Endothelial cell of umbilical vein (primary cell): ENCODE measurements around the gene MAK. TPM values are rescaled to one million over a fixed set of nuclear protein-coding genes. Genes with fewer than 3 reads are reported as not detected.
A peak's percentile ranks its signal among the peaks of the same experiment; 100 is the strongest.

ENCODE experiments used
- BruUV-seq: library from RNA; stranded (reverse); fragments of 400-500 nt; replicated peaks from 2 replicates; lab custom pipeline; 2021; lab: Mats Ljungman, UMichigan
- CTCF ChIA-PET: fragments of 300-600, 350-600 bp; sonication (Branson Sonifier 250); formaldehyde crosslinking; loops from one replicate; lab custom pipeline; 2021; ENCODE audit warnings: antibody characterized with exemption, inconsistent platforms; lab: Charles Lee
- POLR2A ChIA-PET: fragments of 300-600, 350-600 bp; sonication (Branson Sonifier 250); formaldehyde crosslinking; loops from one replicate; lab custom pipeline; 2021; ENCODE audit warnings: antibody characterized with exemption, inconsistent platforms; lab: Charles Lee
- DNase-seq: peaks from one replicate; pipeline ENCODE4 v3.0.0-alpha.2; 2011; ENCODE audit warnings: low read depth, low spot score
- FAIRE-seq: peaks from 2 replicates; lab custom pipeline; 2011; peaks lifted over from hg19 to GRCh38; lab: Jason Lieb, UNC
- H2AFZ ChIP-seq: 2 replicates; pipeline ENCODE4 v1.6.0; 2012; ENCODE audit warnings: low read depth, low read length, control low read depth, inconsistent platforms
- H3K27ac ChIP-seq: 2 replicates; pipeline ENCODE4 v1.5.1; 2011; ENCODE audit warnings: low read depth, mild to moderate bottlenecking, control low read depth, low read length, moderate library complexity; ENCODE audit not compliant: insufficient read depth
- H3K27me3 ChIP-seq, 2 experiments: 2 replicates each; pipeline versions ENCODE4 v1.6.0 to v1.6.1; 2011; ENCODE audit warnings: low read length in 2 of 2, mixed read lengths in 1 of 2; ENCODE audit not compliant: control insufficient read depth in 2 of 2, insufficient read depth in 2 of 2
- H3K36me3 ChIP-seq, 2 experiments: 2 replicates in 1 of 2; 3 replicates in 1 of 2; pipeline ENCODE4 v1.5.1; 2011; ENCODE audit warnings: low read length in 2 of 2, mild to moderate bottlenecking in 1 of 2, moderate library complexity in 1 of 2; ENCODE audit not compliant: control insufficient read depth in 2 of 2, insufficient read depth in 2 of 2; ENCODE audit errors: extremely low read depth in 1 of 2
- H3K4me1 ChIP-seq: 3 replicates; pipeline ENCODE4 v1.5.1; 2011; ENCODE audit warnings: mild to moderate bottlenecking, low read length; ENCODE audit not compliant: control insufficient read depth, insufficient read depth; ENCODE audit errors: extremely low read depth
- H3K4me2 ChIP-seq: 2 replicates; pipeline ENCODE4 v1.6.1; 2011; ENCODE audit warnings: low read length, control low read depth, mixed read lengths; ENCODE audit not compliant: insufficient read depth
- H3K4me3 ChIP-seq, 3 experiments: fragments of 200-600 bp in 1 of 3; sonication (generic), shearing (Covaris generic) in 1 of 3; replicated peaks in 1 of 3; 2 replicates each; pipeline ENCODE4 v1.5.1; 2011 to 2016; ENCODE audit warnings: control low read depth in 3 of 3, low read length in 3 of 3, mild to moderate bottlenecking in 2 of 3, inconsistent platforms in 1 of 3, low read depth in 1 of 3, moderate library complexity in 1 of 3; ENCODE audit not compliant: insufficient read depth in 1 of 3
- H3K79me2 ChIP-seq: 2 replicates; pipeline ENCODE4 v1.6.0; 2012; ENCODE audit warnings: low read length, inconsistent platforms; ENCODE audit not compliant: control insufficient read depth, insufficient read depth
- H3K9ac ChIP-seq: replicated peaks from 2 replicates; pipeline ENCODE3; 2011; ENCODE audit warnings: low read length, control low read depth; ENCODE audit not compliant: insufficient read depth; ENCODE audit errors: extremely low read depth
- H3K9me1 ChIP-seq: replicated peaks from 3 replicates; pipeline ENCODE4 v1.6.0; 2011; ENCODE audit warnings: mild to moderate bottlenecking, low read length; ENCODE audit not compliant: control insufficient read depth, insufficient read depth; ENCODE audit errors: extremely low read depth
- H3K9me3 ChIP-seq: replicated peaks from 2 replicates; pipeline ENCODE4 v1.5.1; 2012; ENCODE audit warnings: low read length, inconsistent platforms; ENCODE audit not compliant: control insufficient read depth, insufficient read depth
- H4K20me1 ChIP-seq: replicated peaks from 2 replicates; pipeline ENCODE3; 2011; ENCODE audit warnings: mild to moderate bottlenecking, low read length; ENCODE audit not compliant: control insufficient read depth, insufficient read depth; ENCODE audit errors: extremely low read depth
- CTCF ChIP-seq, 2 donors: IDR thresholded peaks; 1 replicate in 1 of 2; 2 replicates in 1 of 2; pipeline ENCODE4 v1.5.1; 2011; ENCODE audit warnings: low read length in 2 of 2, mild to moderate bottlenecking in 2 of 2, moderate library complexity in 2 of 2, control low read depth in 1 of 2, inconsistent platforms in 1 of 2, low read depth in 1 of 2; ENCODE audit not compliant: insufficient read depth in 1 of 2; ENCODE audit errors: extremely low read depth in 1 of 2
- EZH2 ChIP-seq: IDR thresholded peaks from 2 replicates; pipeline ENCODE4 v1.6.1; 2012; ENCODE audit warnings: borderline replicate concordance, low read depth, mild to moderate bottlenecking, moderate library complexity, low read length, inconsistent platforms; ENCODE audit not compliant: severe bottlenecking
- FOS ChIP-seq: IDR thresholded peaks from 2 replicates; pipeline ENCODE4 v1.6.1; 2011; ENCODE audit warnings: mild to moderate bottlenecking, low read length, moderate library complexity, borderline replicate concordance; ENCODE audit not compliant: insufficient read depth
- GATA2 ChIP-seq: IDR thresholded peaks from 2 replicates; pipeline ENCODE4 v1.7.0; 2011; ENCODE audit warnings: low read depth, mild to moderate bottlenecking, moderate library complexity, mixed read lengths, low read length; ENCODE audit not compliant: insufficient read length, insufficient read depth
- MAX ChIP-seq: IDR thresholded peaks from 2 replicates; pipeline ENCODE4 v1.6.1; 2011; ENCODE audit not compliant: insufficient read depth, insufficient read length
- POLR2A ChIP-seq: IDR thresholded peaks from 2 replicates; pipeline ENCODE4 v1.6.1; 2012; ENCODE audit warnings: low read depth, mild to moderate bottlenecking, control low read depth, low read length
- POLR2AphosphoS5 ChIP-seq: IDR thresholded peaks from 2 replicates; pipeline ENCODE4 v1.6.1; 2012; ENCODE audit warnings: low read depth, mild to moderate bottlenecking, control low read depth, low read length, moderate library complexity; ENCODE audit not compliant: insufficient read depth
- dilution Hi-C: fragments of 300-500 bp; cut with MboI; formaldehyde crosslinking; loops from one replicate; pipeline ENCODE4 v1.15.0; 2019; ENCODE audit warnings: low sequenced_read_pairs; ENCODE audit not compliant: extremely low pct_ligation_motif_present
- intact Hi-C: fragments of 100-400 bp; cut with micrococcal nuclease; formaldehyde crosslinking; loops from one replicate; pipeline ENCODE4 v1.10.0; 2022
- polyA plus RNA-seq, 4 experiments: library from polyadenylated mRNA; depleted of rRNA in 3 of 4; stranded (reverse) in 3 of 4; unstranded in 1 of 4; fragments of >200 nt; gene quantifications; 2 replicates each; pipeline versions ENCODE4 v1.2.1 to v1.2.3, GENCODE V29; 2011 to 2012; ENCODE audit warnings: missing spikeins in 1 of 4
- total RNA-seq: library from RNA; stranded (reverse); gene quantifications from 2 replicates; pipeline ENCODE4 v1.2.3, GENCODE V29; 2021

The MAK gene
- total and polyA plus RNA-seq, 2 donors (not counting 3 experiments of a cell fraction or from before 2014, with no cell fraction given) = not detected

GRCh38 chr6:10884245-10884972 is 46.1 kb upstream of the MAK start:
- H3K27me3 ChIP-seq = peaks cover 58 to 82% of the 10 kb centered on the region in 2 experiments
- H4K20me1 ChIP-seq = no peaks in the 10 kb centered on the region
- intact Hi-C loops = no loop called here
- no peak overlapping the region for H3K4me2 ChIP-seq
- POLR2A ChIA-PET = no interaction called here
- H3K9me3 ChIP-seq = no peaks in the 10 kb centered on the region
- no peak overlapping the region for H3K9ac ChIP-seq
- DNase-seq (no peak), FAIRE-seq (no peak)
- H2AFZ ChIP-seq = no peak overlapping the region
- BruUV-seq = no TSS peak
- peaks cover 3% of the 10 kb centered on the region for H3K4me1 ChIP-seq
- no peaks in the 10 kb centered on the region for H3K79me2 ChIP-seq
- no peaks in the 10 kb centered on the region for H3K36me3 ChIP-seq
- H3K9me1 ChIP-seq = no peaks in the 10 kb centered on the region
- no peak overlapping the region for H3K4me3 ChIP-seq
- TF ChIP-seq EZH2 (peak; percentile 14), MAX (no peak), FOS (no peak)
- H3K27ac ChIP-seq = no peak overlapping the region
- dilution Hi-C loops = no loop called here
- CTCF ChIA-PET = no interaction called here

- no peak overlapping the region for H3K9ac ChIP-seq
- H3K9me1 ChIP-seq = no peaks in the 10 kb centered on the region
- ChIA-PET POLR2A (no interaction called here), CTCF (no interaction called here)
- dilution Hi-C loops (no loop called here), intact Hi-C loops (no loop called here)
- no peaks in the 10 kb centered on the region for H3K79me2 ChIP-seq
- no peak for TF ChIP-seq POLR2A
- TF ChIP-seq EZH2 = peak; percentile 43
- no peak for TF ChIP-seq POLR2AphosphoS5
- TF ChIP-seq CTCF (IDR thresholded peaks at IDR 0.05; ENCODE audit: extremely low read depth in 1 of 2, insufficient read depth in 1 of 2, low read depth in 1 of 2, low read length in 2 of 2) = no peak
- no peak for TF ChIP-seq GATA2
- no peaks in the 10 kb centered on the region for H3K9me3 ChIP-seq
- DNase-seq (no peak), FAIRE-seq (no peak)
- H3K27me3 ChIP-seq = peaks cover 60 to 84% of the 10 kb centered on the region in 2 experiments
- H3K27ac ChIP-seq = no peak overlapping the region
- no peak overlapping the region for H3K4me2 ChIP-seq
- peaks cover 3% of the 10 kb centered on the region for H3K4me1 ChIP-seq
- H3K4me3 ChIP-seq = no peak overlapping the region
- no peaks in the 10 kb centered on the region for H4K20me1 ChIP-seq
- no TSS peak for BruUV-seq
- H2AFZ ChIP-seq = no peak overlapping the region
- no peaks in the 10 kb centered on the region for H3K36me3 ChIP-seq
These were observed 45.2 kb upstream of the MAK start for GRCh38 chr6:10883312-10884244.
